ENCODE data around the gene LIPM.

Gene LIPM

DNA sequence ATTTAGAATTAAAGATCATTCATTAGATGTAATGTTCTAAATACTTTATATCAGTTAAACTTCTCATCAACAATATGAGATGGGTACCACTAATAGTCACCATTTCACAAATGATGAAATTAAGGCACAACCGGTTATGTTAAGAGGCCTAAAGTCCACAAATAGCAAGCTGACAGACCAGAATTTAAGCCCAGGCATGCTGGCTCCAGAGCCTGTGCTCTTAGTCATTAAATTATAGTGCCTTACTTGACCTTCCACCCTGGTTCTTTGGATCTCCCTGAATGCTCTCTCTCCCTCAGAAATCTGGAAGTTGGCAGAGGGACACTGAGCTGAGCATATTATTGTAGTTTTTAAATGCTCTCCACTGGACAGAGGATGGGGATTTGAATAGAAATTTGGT lies 39.1 kb upstream of the LIPM start:
- H3K4me3 ChIP-seq (ENCODE audit: low read depth, low read length): no peak overlapping the region
- no peak for DNase-seq (ENCODE audit: low read depth)
- TF ChIP-seq, protein P1, sequence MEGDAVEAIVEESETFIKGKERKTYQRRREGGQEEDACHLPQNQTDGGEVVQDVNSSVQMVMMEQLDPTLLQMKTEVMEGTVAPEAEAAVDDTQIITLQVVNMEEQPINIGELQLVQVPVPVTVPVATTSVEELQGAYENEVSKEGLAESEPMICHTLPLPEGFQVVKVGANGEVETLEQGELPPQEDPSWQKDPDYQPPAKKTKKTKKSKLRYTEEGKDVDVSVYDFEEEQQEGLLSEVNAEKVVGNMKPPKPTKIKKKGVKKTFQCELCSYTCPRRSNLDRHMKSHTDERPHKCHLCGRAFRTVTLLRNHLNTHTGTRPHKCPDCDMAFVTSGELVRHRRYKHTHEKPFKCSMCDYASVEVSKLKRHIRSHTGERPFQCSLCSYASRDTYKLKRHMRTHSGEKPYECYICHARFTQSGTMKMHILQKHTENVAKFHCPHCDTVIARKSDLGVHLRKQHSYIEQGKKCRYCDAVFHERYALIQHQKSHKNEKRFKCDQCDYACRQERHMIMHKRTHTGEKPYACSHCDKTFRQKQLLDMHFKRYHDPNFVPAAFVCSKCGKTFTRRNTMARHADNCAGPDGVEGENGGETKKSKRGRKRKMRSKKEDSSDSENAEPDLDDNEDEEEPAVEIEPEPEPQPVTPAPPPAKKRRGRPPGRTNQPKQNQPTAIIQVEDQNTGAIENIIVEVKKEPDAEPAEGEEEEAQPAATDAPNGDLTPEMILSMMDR (IDR thresholded peaks at IDR 0.05; ENCODE audit: control insufficient read depth, extremely low read depth, insufficient read depth): no peak

DNA sequence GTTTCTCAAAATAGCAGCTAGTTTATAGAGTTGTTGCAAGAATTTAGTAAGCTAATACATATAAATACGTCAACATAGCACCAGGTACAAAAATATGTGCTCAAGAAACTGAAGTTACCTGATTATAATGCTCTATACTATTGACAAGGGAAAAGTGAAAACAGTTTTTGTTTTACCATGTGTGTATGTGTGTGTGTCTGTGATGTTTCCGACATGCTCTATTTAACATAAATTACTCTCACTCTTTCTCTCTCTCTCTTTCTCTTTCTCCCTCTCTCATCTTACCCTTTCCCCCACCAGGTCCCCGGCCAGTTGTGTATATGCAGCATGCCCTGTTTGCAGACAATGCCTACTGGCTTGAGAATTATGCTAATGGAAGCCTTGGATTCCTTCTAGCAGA lies 38.4 kb upstream of the LIPM start:
- no peak for DNase-seq (ENCODE audit: low read depth)
- TF ChIP-seq, protein P1 (IDR thresholded peaks at IDR 0.05; ENCODE audit: control insufficient read depth, extremely low read depth, insufficient read depth): no peak
- H3K4me3 ChIP-seq (ENCODE audit: low read depth, low read length): no peak overlapping the region

DNA sequence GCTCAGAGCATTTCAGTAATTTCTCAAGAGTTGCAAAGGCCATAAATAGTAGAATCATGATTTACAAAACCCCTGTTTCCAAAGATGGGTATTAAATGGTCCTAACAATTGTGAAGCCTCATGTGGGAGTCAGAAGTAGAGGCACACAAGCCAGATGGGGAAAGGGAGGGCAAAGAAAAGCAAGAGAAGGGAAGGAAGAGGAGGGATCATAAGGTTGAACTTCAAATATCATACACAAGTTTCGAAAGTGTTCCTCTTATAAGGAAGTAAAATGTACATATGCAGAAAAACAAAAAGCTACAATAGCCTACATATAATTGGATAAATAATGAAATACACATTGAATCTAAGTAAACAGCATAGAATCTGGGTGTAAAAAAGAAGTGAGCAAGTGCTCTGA lies 36.7 kb upstream of the LIPM start:
- TF ChIP-seq, protein P1 (IDR thresholded peaks at IDR 0.05; ENCODE audit: control insufficient read depth, extremely low read depth, insufficient read depth): no peak
- no peak overlapping the region for H3K4me3 ChIP-seq (ENCODE audit: low read depth, low read length)
- DNase-seq (ENCODE audit: low read depth): no peak

DNA sequence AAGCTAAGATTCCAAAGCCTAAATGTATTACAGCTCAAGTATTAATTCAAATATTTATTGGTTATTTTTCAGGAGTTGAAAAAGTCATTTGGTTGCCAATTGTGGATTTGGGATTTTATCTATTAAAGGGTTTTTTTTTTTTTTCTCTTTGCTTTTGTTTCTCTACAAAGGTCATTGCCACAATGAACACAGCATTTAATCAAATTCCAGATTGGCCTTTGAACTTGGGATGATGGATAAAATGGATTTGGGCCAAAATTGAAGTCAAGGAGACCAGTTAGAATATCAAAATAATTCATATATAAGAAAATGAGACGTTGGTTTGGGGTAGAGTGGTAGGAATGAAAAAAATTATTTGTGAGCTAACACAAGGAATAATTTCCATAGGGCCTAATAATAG lies 33.1 kb upstream of the LIPM start:
- DNase-seq (ENCODE audit: low read depth): no peak
- TF ChIP-seq, protein P1 (IDR thresholded peaks at IDR 0.05; ENCODE audit: control insufficient read depth, extremely low read depth, insufficient read depth): no peak
- H3K4me3 ChIP-seq (ENCODE audit: low read depth, low read length): no peak overlapping the region

DNA sequence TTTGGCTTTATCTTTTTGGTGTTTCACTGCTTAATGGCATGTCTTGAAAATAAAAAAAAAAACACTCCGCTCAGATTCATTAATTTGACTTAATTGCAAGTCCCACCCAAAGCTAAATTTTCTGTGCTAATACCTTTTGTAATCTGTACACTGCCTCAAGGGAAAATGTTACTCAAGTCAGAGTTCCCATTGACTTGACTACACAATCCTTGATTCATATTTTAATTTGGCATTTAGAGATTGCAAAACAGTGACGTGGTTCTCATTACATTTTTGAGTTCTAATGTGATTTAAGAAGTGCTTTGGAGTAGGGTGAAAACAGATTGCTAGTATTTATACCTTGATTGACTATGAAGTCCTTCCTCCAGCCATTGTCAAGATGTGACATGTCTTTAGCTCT lies 21.3 kb upstream of the LIPM start:
- TF ChIP-seq, protein P1 (IDR thresholded peaks at IDR 0.05; ENCODE audit: control insufficient read depth, extremely low read depth, insufficient read depth): no peak
- DNase-seq (ENCODE audit: low read depth): no peak
- H3K4me3 ChIP-seq (ENCODE audit: low read depth, low read length): no peak overlapping the region

DNA sequence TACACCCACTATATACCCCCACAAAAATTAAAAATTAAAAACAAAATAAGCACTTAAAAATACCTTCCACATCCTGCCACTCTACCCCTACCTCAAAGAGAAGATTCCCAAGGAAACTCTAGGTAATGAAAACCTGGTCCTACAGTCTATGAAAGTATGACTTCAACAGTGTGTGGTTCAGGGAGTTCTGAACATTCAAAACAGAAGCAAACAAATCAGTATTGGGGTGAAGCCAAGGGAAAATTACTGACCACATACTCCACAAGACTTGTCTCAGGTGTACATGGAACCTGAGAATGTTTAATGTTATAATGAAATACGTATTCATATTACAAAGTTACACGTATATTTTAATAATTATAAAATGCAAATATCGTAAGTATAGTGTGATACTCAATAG lies 20.3 kb upstream of the LIPM start:
- DNase-seq (ENCODE audit: low read depth): no peak
- H3K4me3 ChIP-seq (ENCODE audit: low read depth, low read length): no peak overlapping the region
- TF ChIP-seq, protein P1 (IDR thresholded peaks at IDR 0.05; ENCODE audit: control insufficient read depth, extremely low read depth, insufficient read depth): no peak

DNA sequence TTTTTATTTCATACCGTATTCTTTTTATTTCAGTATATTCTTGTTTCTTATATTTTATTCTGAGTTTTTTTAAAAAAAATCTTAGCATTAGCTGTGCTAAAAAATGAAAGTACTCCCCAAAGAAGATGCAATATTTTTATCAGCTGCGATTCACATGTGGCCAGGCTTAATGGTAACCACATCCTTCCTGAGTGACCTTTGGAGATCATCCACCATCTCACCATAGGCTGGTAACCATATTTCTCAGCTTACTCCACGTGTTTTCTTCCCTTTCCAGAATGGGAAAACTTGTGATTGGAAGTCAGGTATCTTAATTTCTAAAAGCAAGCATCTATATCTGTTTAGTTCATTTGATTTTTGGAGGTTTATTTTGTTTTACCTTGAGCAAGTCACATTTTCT lies 18.8 kb upstream of the LIPM start:
- TF ChIP-seq, protein P1 (IDR thresholded peaks at IDR 0.05; ENCODE audit: control insufficient read depth, extremely low read depth, insufficient read depth): no peak
- H3K4me3 ChIP-seq (ENCODE audit: low read depth, low read length): no peak overlapping the region
- no peak for DNase-seq (ENCODE audit: low read depth)

Measured in LNCaP clone FGC (cell line).